Measurements from ENCODE around the gene IL27RA.

The IL27RA gene

GRCh38 chr19:14070268-14071050 is 38.9 kb downstream of the IL27RA start:
- TF ChIP-seq, protein P1, sequence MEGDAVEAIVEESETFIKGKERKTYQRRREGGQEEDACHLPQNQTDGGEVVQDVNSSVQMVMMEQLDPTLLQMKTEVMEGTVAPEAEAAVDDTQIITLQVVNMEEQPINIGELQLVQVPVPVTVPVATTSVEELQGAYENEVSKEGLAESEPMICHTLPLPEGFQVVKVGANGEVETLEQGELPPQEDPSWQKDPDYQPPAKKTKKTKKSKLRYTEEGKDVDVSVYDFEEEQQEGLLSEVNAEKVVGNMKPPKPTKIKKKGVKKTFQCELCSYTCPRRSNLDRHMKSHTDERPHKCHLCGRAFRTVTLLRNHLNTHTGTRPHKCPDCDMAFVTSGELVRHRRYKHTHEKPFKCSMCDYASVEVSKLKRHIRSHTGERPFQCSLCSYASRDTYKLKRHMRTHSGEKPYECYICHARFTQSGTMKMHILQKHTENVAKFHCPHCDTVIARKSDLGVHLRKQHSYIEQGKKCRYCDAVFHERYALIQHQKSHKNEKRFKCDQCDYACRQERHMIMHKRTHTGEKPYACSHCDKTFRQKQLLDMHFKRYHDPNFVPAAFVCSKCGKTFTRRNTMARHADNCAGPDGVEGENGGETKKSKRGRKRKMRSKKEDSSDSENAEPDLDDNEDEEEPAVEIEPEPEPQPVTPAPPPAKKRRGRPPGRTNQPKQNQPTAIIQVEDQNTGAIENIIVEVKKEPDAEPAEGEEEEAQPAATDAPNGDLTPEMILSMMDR (conservative IDR thresholded peaks at IDR 0.05; ENCODE audit: low read depth, low read length): no peak
- no peaks in the 10 kb centered on the region for H3K79me2 ChIP-seq (ENCODE audit: insufficient read depth, low read depth)

DNA sequence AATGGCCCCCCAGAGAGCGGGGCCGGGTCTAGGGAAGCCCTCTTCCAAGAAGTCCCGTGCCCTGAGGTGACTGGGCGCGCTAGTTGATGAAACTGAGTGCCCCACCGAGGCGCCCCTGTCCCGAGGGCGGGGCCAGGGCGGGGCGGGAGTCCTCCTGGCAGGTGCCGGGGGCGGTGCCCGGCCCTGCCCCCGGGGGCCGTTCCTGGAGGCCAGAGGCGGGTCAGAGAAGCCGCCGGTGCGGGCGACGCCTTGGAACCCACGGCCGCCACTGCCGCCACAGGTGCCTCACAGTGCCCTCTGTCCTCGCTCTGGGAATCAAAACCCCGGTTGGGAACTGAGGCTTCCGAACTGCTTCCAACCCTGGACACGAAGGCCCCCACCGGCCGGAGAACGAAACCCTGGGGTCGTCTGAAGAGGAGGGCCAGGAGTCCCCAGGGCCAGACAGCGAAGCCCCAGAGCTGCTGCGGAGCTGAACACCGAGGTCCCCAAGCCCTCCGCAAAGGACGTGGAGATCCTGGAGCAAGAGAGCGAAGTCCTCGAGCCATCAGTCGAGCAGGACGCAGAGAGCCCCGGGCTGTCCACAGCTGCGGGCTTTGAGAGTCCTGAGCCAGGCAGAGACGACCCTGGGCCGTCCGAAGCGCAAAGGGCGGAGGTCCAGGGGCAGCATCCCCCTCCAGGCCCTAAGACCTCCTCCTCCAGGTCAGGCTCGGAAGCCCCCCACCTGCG is 41.1 kb downstream of the IL27RA start, which contains the start of gene MISP3:
Gene MISP3 (plus strand): TSS at position 252 of the 726 bp plus-strand sequence. CDS start 524 bp downstream, outside the sequence.
- Histone ChIP-seq H2AFZ (ENCODE audit: low read depth) (peak within 1 kb of the TSS; percentile 96), H3K4me2 (peak within 1 kb of the TSS; percentile 99), H3K9ac (peak within 1 kb of the TSS; percentile 45; the same call in 1 of the 2 replicates), H3K79me2 (ENCODE audit: insufficient read depth, low read depth) (no peaks in the 10 kb centered on the region), H3K27me3 (ENCODE audit: insufficient read depth, low read depth) (peaks cover 4% of the 10 kb centered on the region; the same call in 1 of the 2 replicates), H3K4me3 (IDR thresholded peaks at IDR 0.05; ENCODE audit: insufficient read depth, low read depth, low read length) (no peak within 1 kb of the TSS), H3K4me1 (ENCODE audit: low read depth, poor library complexity, severe bottlenecking) (peaks cover 25% of the 10 kb centered on the region), H4K20me1 (ENCODE audit: insufficient read depth) (no peaks in the 10 kb centered on the region), H3K36me3 (ENCODE audit: insufficient read depth) (no peaks in the 10 kb centered on the region), H3K27ac (peak within 1 kb of the TSS; percentile 41; the same call in 1 of the 2 replicates)
- TF ChIP-seq, protein P1 (conservative IDR thresholded peaks at IDR 0.05; ENCODE audit: low read depth, low read length): no peak

More at GRCh38 chr19:14070268-14071050, 38.9 kb downstream of the IL27RA start:
- no peak overlapping the region for H3K27ac ChIP-seq
- H3K4me3 ChIP-seq (IDR thresholded peaks at IDR 0.05; ENCODE audit: insufficient read depth, low read depth, low read length): no peak overlapping the region
- peaks cover 6% of the 10 kb centered on the region; the same call in 1 of the 2 replicates for H3K27me3 ChIP-seq (ENCODE audit: insufficient read depth, low read depth)
- no peak overlapping the region for H2AFZ ChIP-seq (ENCODE audit: low read depth)
- H3K36me3 ChIP-seq (ENCODE audit: insufficient read depth): no peaks in the 10 kb centered on the region
- H3K4me2 ChIP-seq: no peak overlapping the region
- peaks cover 22% of the 10 kb centered on the region for H3K4me1 ChIP-seq (ENCODE audit: low read depth, poor library complexity, severe bottlenecking)
- H3K9ac ChIP-seq: no peak overlapping the region
- no peaks in the 10 kb centered on the region for H4K20me1 ChIP-seq (ENCODE audit: insufficient read depth)

GRCh38 chr19:14073261-14073924 is 41.8 kb downstream of the IL27RA start:
- Histone ChIP-seq H2AFZ (ENCODE audit: low read depth) (peak overlapping the region; percentile 96), H4K20me1 (ENCODE audit: insufficient read depth) (no peaks in the 10 kb centered on the region), H3K4me1 (ENCODE audit: low read depth, poor library complexity, severe bottlenecking) (peaks cover 25% of the 10 kb centered on the region), H3K27me3 (ENCODE audit: insufficient read depth, low read depth) (peaks cover 4% of the 10 kb centered on the region; the same call in 1 of the 2 replicates), H3K79me2 (ENCODE audit: insufficient read depth, low read depth) (no peaks in the 10 kb centered on the region), H3K4me2 (peak overlapping the region; percentile 99), H3K36me3 (ENCODE audit: insufficient read depth) (no peaks in the 10 kb centered on the region), H3K9ac (peak overlapping the region; percentile 25; the same call in 1 of the 2 replicates), H3K4me3 (IDR thresholded peaks at IDR 0.05; ENCODE audit: insufficient read depth, low read depth, low read length) (no peak overlapping the region), H3K27ac (no peak overlapping the region)
- TF ChIP-seq, protein P1 (conservative IDR thresholded peaks at IDR 0.05; ENCODE audit: low read depth, low read length): peak; percentile 10; the same call in 1 of the 2 replicates

All from KMS-11 (cell line).